HS-5 (cell line): Measurements from ENCODE around the gene CLDN14.
"Not testable (repeated sequence)": the region's sequence is repeated elsewhere in the genome, so short reads cannot be mapped to it uniquely, and the experiment has no call there.

Experiments
- DNase-seq: peaks from one replicate; pipeline ENCODE4 v3.0.0-alpha.2; 2012; ENCODE audit warnings: low read depth

Gene CLDN14

GRCh38 chr21:36501589-36501892, 21.6 kb upstream of the CLDN14 start:
- DNase-seq: no peak

GRCh38 chr21:36499578-36500471, 19.9 kb upstream of the CLDN14 start:
- DNase-seq: no peak

DNA sequence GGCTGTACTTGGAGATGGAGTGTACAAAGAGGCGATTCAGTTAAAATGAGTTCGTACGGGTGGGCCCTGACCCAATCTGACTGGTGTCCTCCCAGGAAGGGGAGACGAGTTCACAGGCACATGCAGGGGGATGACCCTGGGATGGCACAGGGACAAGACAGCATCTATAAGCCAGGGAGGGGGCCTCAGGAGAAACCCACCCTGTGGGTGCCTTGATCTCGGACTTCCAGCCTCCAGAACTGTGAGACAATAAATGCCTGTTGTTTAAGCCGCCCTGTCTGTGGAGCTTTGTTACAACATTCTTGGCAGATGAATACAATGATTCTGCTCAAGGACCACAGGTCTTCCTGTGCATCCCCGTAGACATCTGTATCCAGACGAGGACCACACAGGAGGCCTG, 14.6 kb upstream of the CLDN14 start:
- no peak for DNase-seq

DNA sequence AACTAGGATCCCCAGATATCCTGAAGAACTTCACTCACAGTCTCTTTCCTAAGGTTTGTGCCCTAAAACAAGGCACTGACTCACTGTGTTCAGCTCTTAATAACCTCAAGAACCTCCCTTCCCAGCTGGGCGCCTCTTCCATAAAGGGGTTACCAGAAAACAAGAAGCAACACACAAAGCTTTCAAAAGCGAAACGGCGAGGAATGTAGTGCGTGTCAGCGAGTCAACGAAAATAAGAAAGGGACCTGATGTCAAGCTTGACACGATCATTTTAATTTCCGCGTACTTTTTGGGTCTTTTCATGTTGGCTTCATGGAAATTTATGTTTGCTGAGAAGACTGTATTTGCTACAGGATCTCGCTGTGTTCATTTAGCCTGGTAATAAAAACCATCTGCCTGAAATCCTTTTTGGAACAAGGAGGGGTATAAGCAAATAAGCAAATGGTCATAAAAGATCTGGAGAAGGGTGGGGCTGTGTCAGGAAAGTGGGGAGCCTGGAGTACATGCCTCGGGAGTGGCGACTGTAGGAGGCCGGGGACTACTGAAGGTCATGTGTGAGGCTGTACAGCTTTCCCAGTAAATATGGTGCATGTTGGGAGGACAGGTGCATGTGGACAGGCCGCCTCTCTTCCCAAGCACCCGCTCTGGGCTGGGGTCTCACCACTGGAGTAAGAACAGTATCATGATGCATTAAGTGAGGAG, 11.4 kb upstream of the CLDN14 start:
- no peak for DNase-seq

GRCh38 chr21:36489776-36490165, 9.8 kb upstream of the CLDN14 start:
- DNase-seq: no peak

GRCh38 chr21:36489103-36489775, 9.3 kb upstream of the CLDN14 start:
- DNase-seq: no peak

- DNase-seq: no peak
Measured at GRCh38 chr21:36487641-36488307, 7.9 kb upstream of the CLDN14 start.

DNA sequence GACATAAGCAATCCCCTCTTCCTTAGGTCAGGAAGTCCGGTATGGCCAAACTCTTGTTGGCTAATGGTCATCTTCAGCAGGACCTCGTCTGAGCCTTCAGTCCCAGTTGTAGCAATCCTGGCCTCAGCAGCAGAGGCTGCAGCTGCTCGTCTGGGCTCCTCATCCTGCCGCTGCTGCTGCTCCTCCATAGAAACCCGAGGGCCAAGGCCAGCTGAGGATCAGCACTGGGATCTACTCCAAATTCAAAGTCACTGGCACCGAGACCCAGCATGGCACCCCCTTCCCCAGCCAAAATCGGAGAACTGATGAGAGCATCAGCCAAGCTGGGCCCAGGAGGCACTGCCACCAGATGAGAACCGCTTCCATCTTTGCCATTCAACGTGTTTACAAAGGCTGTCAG, 6.3 kb upstream of the CLDN14 start:
- no peak for DNase-seq

GRCh38 chr21:36485476-36485875, 5.6 kb upstream of the CLDN14 start:
- no peak for DNase-seq

DNA sequence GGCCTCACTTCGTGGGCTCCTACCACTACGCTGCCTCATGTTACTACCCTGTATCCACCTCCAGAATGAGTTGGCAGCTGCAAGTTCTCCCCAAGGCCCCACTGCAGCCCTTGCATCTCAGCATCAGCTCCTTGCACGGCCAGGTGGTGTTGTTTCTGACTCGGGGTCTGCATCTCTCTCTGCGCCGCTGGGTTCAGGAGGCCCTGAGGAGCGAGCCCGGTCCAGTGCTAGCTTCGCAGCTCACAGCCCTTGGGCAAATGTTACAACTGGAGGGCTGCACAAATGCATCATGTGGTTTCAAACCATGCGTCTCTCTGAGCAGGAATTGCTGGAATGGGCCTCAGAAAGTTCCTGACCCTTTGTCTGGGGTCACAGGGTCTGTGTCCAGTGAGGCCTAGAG, 3.2 kb upstream of the CLDN14 start:
- no peak for DNase-seq

GRCh38 chr21:36482673-36483072, 2.8 kb upstream of the CLDN14 start:
- no peak for DNase-seq

GRCh38 chr21:36482181-36482580, 2.3 kb upstream of the CLDN14 start:
- DNase-seq: no peak

- DNase-seq: no peak
Measured at GRCh38 chr21:36481639-36482038, 1.7 kb upstream of the CLDN14 start.

DNA sequence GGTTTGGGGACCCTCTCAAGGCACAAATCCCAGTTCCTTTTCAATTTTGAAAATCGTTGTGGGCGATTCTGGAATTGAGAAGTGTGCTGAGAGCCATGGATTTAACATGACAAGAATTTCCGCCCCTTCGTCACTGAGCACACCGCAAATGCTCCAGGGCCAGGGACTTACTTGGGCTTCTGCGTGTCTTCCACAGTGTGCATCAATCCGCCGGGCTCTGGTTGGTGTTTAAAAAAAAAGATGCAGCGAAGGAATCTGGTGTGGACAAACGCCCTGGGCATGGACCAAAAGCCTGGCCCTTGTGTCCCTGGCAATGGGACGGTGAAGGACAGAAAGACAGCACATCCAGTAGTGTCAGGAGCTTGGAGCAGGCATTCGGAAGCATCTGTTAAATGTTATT, 696 bp upstream of the CLDN14 start:
- no peak for DNase-seq

DNA sequence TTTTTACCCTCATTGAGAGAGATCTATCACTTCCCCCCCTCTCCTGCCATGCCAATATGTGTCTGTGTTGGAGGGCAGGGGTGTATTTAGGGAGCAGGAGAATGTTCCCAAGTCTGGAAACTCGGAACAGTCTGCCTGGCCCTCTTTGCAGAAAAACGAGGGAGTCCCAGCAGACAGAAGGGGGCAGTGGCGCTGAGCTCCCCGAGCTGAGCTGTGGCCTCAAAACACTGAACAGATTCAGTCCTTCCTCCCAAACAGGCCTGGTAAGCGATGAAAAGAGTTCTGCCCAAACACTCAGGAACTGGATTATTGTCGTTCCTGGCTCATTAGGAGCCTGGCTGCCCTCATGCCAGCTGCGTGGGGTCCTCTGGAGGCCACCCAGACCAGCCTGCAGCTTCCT, 981 bp downstream of the CLDN14 start:
- no peak for DNase-seq

- peak; percentile 76 for DNase-seq
Measured at GRCh38 chr21:36478207-36478701, 1.7 kb downstream of the CLDN14 start.

DNA sequence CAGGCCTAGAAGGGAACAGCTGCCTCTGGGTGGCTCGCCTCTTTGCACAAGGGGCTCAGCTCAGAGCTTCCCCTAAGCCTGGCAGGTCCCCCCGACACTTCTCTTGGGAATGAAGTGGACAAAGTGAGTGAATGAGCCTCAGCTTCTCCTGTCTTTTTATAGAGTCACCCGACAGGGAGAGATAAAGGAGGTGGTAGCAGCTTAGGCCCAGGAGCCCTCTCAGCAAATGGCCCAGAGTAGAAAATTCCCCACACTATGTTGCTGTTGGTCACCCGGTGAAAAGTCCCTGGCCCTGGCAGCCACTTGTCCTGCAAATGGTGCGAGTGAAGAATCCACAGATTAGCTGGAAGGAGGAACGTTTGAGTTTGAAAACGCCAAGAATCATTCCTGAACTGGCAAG, 2.4 kb downstream of the CLDN14 start:
- DNase-seq: no peak

- no peak for DNase-seq
Measured at GRCh38 chr21:36477001-36477400, 2.9 kb downstream of the CLDN14 start.

GRCh38 chr21:36476541-36476940, 3.4 kb downstream of the CLDN14 start:
- DNase-seq: not testable (repeated sequence)

DNA sequence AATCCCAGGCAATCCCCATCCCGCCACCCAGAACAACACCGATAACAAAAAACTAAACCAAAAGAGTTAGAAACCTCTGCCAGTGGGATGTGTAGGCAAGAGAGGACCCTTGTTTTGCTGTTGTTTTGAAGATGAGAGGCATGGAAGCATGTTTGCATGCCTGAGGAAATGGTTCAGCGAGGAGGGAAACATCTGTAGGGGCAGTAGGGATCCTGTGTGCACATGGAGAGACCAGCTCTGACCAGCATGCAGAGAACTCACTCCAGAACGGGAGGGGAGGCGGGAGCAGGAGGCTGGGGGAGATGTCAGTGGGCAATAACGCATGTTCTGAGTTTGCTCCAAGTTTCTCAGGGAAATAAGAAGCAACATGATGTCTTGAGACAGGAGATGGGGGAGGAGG, 5.3 kb downstream of the CLDN14 start:
- DNase-seq: no peak

DNA sequence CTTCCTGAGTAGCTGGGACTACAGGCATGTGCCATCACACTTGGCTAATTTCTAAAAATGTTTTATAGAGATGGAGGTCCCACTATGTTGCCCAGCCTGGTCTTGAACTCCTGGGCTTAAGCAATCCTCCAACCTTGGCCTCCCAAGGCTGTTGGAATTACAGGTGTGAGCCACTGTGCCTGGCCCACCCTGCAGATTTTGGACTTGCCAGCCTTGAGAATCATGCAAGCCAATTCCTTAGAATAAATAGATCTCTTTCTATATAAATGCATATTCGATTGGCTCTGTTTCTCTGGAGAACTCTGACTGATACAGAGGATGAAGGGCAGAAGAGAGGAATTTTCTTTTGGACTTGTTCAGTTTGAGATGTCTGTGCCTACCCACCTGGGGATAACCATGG, 6.7 kb downstream of the CLDN14 start:
- no peak for DNase-seq

GRCh38 chr21:36472377-36472776, 7.5 kb downstream of the CLDN14 start:
- no peak for DNase-seq
